ENCODE data around the gene TEX53.

TEX53 gene

GRCh38 chr9:114680259-114681001 is 22.8 kb upstream of the TEX53 start:
- no peak for DNase-seq (ENCODE audit: low spot score)

GRCh38 chr9:114678795-114679194 is 21.2 kb upstream of the TEX53 start:
- DNase-seq (ENCODE audit: low spot score): no peak

- no peak for DNase-seq (ENCODE audit: low spot score)
Measured at GRCh38 chr9:114678130-114678529, 20.5 kb upstream of the TEX53 start.

- DNase-seq (ENCODE audit: low spot score): no peak
Measured at GRCh38 chr9:114677418-114677817, 19.8 kb upstream of the TEX53 start.

GRCh38 chr9:114676901-114677300 is 19.3 kb upstream of the TEX53 start:
- no peak for DNase-seq (ENCODE audit: low spot score)

GRCh38 chr9:114674798-114675540 is 17.4 kb upstream of the TEX53 start:
- DNase-seq (ENCODE audit: low spot score): no peak

- DNase-seq (ENCODE audit: low spot score): no peak
Measured at GRCh38 chr9:114674076-114674797, 16.6 kb upstream of the TEX53 start.

- DNase-seq (ENCODE audit: low spot score): no peak
Measured at GRCh38 chr9:114671605-114672004, 14.0 kb upstream of the TEX53 start.

- no peak for DNase-seq (ENCODE audit: low spot score)
Measured at GRCh38 chr9:114669961-114670360, 12.4 kb upstream of the TEX53 start.

GRCh38 chr9:114668146-114668545 is 10.5 kb upstream of the TEX53 start:
- DNase-seq (ENCODE audit: low spot score): no peak

- no peak for DNase-seq (ENCODE audit: low spot score)
Measured at GRCh38 chr9:114666851-114667250, 9.2 kb upstream of the TEX53 start.

- no peak for DNase-seq (ENCODE audit: low spot score)
Measured at GRCh38 chr9:114666401-114666800, 8.8 kb upstream of the TEX53 start.

GRCh38 chr9:114664181-114664580 is 6.6 kb upstream of the TEX53 start:
- no peak for DNase-seq (ENCODE audit: low spot score)

GRCh38 chr9:114662081-114662989 is 4.7 kb upstream of the TEX53 start:
- peak; percentile 34 for DNase-seq (ENCODE audit: low spot score)

GRCh38 chr9:114656301-114656700 is 1.3 kb downstream of the TEX53 start:
- no peak for DNase-seq (ENCODE audit: low spot score)

- DNase-seq (ENCODE audit: low spot score): no peak
Measured at GRCh38 chr9:114655689-114656088, 1.9 kb downstream of the TEX53 start.

- peak; percentile 74 for DNase-seq (ENCODE audit: low spot score)
Measured at GRCh38 chr9:114653556-114654159, 3.9 kb downstream of the TEX53 start.

- no peak for DNase-seq (ENCODE audit: low spot score)
Measured at GRCh38 chr9:114652776-114653555, 4.6 kb downstream of the TEX53 start.

GRCh38 chr9:114643896-114644295 is 13.7 kb downstream of the TEX53 start:
- no peak for DNase-seq (ENCODE audit: low spot score)

GRCh38 chr9:114643001-114643400 is 14.6 kb downstream of the TEX53 start:
- DNase-seq (ENCODE audit: low spot score): no peak

Measured in SK-N-DZ (cell line).